HG02798 (cell line): ENCODE measurements around the gene VANGL2.

Source experiments
- ATAC-seq: cut with Tn5 transposase; IDR thresholded peaks from one replicate; pipeline ENCODE4 v1.9.1; 2021; ENCODE audit warnings: mild to moderate bottlenecking; ENCODE audit not compliant: unreplicated experiment, poor library complexity

The VANGL2 gene

GRCh38 chr1:160421881-160422280 lies 21.5 kb downstream of the VANGL2 start:
- no peak for ATAC-seq

- ATAC-seq: no peak
Observed at GRCh38 chr1:160423966-160424365, 23.6 kb downstream of the VANGL2 start.

GRCh38 chr1:160425847-160426246 lies 25.5 kb downstream of the VANGL2 start:
- ATAC-seq: no peak

GRCh38 chr1:160427625-160428024 lies 27.3 kb downstream of the VANGL2 start:
- ATAC-seq: no peak

GRCh38 chr1:160428053-160428452 lies 27.7 kb downstream of the VANGL2 start:
- no peak for ATAC-seq

- ATAC-seq: no peak
Observed at GRCh38 chr1:160428655-160429054, 28.3 kb downstream of the VANGL2 start.

GRCh38 chr1:160429125-160429561 lies 28.8 kb downstream of the VANGL2 start:
- peak; percentile 11 for ATAC-seq

GRCh38 chr1:160429702-160430535 lies 29.6 kb downstream of the VANGL2 start:
- ATAC-seq: peak; percentile 53

GRCh38 chr1:160431006-160431405 lies 30.6 kb downstream of the VANGL2 start:
- no peak for ATAC-seq

- ATAC-seq: no peak
Observed at GRCh38 chr1:160431571-160431970, 31.2 kb downstream of the VANGL2 start.

- peak; percentile 67 for ATAC-seq
Observed at GRCh38 chr1:160432371-160432786, 32.0 kb downstream of the VANGL2 start.

GRCh38 chr1:160436966-160437365 lies 36.6 kb downstream of the VANGL2 start:
- no peak for ATAC-seq

GRCh38 chr1:160437432-160438316 lies 37.3 kb downstream of the VANGL2 start:
- peak; percentile 89 for ATAC-seq

- ATAC-seq: peak; percentile 28
Observed at GRCh38 chr1:160438317-160438918, 38.1 kb downstream of the VANGL2 start.

- ATAC-seq: no peak
Observed at GRCh38 chr1:160438935-160439334, 38.6 kb downstream of the VANGL2 start.

GRCh38 chr1:160439718-160440117 lies 39.4 kb downstream of the VANGL2 start:
- ATAC-seq: no peak

GRCh38 chr1:160446945-160447600 lies 46.7 kb downstream of the VANGL2 start:
- no peak for ATAC-seq

- no peak for ATAC-seq
Observed at GRCh38 chr1:160449494-160449893, 49.1 kb downstream of the VANGL2 start.

- ATAC-seq: peak; percentile 50
Observed at GRCh38 chr1:160451119-160451858, 50.9 kb downstream of the VANGL2 start.

GRCh38 chr1:160451859-160452232 lies 51.5 kb downstream of the VANGL2 start:
- ATAC-seq: peak; percentile 49
